WERI-Rb-1 (cell line): ENCODE data around the gene HTR6.

Experiments
- DNase-seq: peaks from one replicate; pipeline ENCODE4 v3.0.0-alpha.2; 2020
- H3K27ac ChIP-seq: fragments of 250-450 bp; sonication (Bioruptor Pico); 2 replicates; pipeline ENCODE4 v1.5.1; 2020; ENCODE audit warnings: mild to moderate bottlenecking, moderate library complexity
- H3K27me3 ChIP-seq: fragments of 250-450 bp; sonication (Bioruptor Pico); 2 replicates; pipeline ENCODE4 v1.5.1; 2021; ENCODE audit warnings: mild to moderate bottlenecking, low read depth, moderate library complexity; ENCODE audit not compliant: insufficient read depth, severe bottlenecking
- H3K36me3 ChIP-seq: fragments of 250-450 bp; sonication (Bioruptor Pico); 2 replicates; pipeline ENCODE4 v1.5.1; 2020; ENCODE audit warnings: mild to moderate bottlenecking, moderate library complexity
- H3K4me3 ChIP-seq: 2 replicates; pipeline ENCODE4 v1.5.1; 2011; ENCODE audit warnings: low read depth, mild to moderate bottlenecking, control low read depth, low read length
- H3K9me3 ChIP-seq: fragments of 250-450 bp; sonication (Bioruptor Pico); 2 replicates; pipeline ENCODE4 v1.5.1; 2021; ENCODE audit warnings: mild to moderate bottlenecking, moderate library complexity; ENCODE audit not compliant: severe bottlenecking
- CTCF ChIP-seq: IDR thresholded peaks from 2 replicates; pipeline ENCODE4 v1.5.1; 2011; ENCODE audit warnings: low read depth, mild to moderate bottlenecking, control low read depth, inconsistent platforms, low read length

The HTR6 gene

GRCh38 chr1:19680644-19681043, 16.0 kb downstream of the HTR6 start:
- TF ChIP-seq CTCF = no peak
- no peak overlapping the region for H3K27ac ChIP-seq
- no peak for DNase-seq

DNA sequence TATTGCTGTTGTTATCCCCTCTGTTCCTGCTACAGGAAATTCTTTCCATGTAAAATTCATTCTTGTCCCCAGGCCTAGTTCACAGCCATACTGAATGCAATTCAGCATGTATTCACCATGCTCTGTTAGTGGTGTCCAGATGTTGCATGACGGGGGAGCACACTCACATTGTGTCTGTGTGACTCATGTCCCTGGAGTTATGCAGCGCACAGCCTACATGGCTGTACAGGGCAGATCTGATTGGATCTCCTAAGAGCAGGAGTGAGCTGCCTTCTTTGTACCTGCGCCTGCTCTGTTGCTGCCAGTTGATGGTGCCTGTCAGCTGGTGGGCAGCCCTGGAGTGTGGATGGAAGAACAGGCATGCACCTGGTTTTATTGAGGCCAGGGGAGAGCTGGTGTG, 17.6 kb downstream of the HTR6 start:
- H3K36me3 ChIP-seq = no peaks in the 10 kb centered on the region
- H3K9me3 ChIP-seq = no peaks in the 10 kb centered on the region
- H3K27ac ChIP-seq = no peak overlapping the region
- TF ChIP-seq CTCF = no peak
- H3K4me3 ChIP-seq = no peak overlapping the region
- H3K27me3 ChIP-seq = no peaks in the 10 kb centered on the region
- no peak for DNase-seq

More at GRCh38 chr1:19680644-19681043, 16.0 kb downstream of the HTR6 start:
- Histone ChIP-seq H3K36me3 (no peaks in the 10 kb centered on the region), H3K4me3 (no peak overlapping the region), H3K27me3 (no peaks in the 10 kb centered on the region), H3K9me3 (no peaks in the 10 kb centered on the region)

- DNase-seq = no peak
- Histone ChIP-seq H3K36me3 (no peaks in the 10 kb centered on the region), H3K27ac (no peak overlapping the region), H3K4me3 (no peak overlapping the region), H3K9me3 (no peaks in the 10 kb centered on the region), H3K27me3 (no peaks in the 10 kb centered on the region)
- no peak for TF ChIP-seq CTCF
Observed at GRCh38 chr1:19682901-19683300, 18.2 kb downstream of the HTR6 start.

DNA sequence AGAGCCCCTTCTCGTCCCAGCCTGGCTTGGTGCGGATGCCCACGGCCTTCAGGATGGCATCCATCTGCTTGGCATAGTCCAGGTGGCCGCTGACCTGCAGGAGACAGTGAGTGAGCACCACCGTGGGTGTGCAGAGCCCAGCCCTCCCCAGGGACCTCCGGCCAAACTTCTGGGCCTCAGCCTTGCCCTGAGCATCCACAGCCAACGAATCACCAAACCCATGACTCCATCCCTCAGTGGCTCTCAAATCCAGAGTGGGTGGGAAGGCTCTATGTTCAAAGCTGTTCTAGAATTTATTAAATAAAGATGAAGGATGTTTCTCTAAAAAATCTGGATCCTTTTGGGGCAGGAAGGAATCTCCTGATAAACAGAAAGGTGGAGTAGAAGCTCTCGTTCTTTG, 18.7 kb downstream of the HTR6 start:
- Histone ChIP-seq H3K27me3 (no peaks in the 10 kb centered on the region), H3K4me3 (no peak overlapping the region), H3K9me3 (no peaks in the 10 kb centered on the region), H3K36me3 (no peaks in the 10 kb centered on the region), H3K27ac (no peak overlapping the region)
- TF ChIP-seq CTCF = no peak
- DNase-seq = no peak

DNA sequence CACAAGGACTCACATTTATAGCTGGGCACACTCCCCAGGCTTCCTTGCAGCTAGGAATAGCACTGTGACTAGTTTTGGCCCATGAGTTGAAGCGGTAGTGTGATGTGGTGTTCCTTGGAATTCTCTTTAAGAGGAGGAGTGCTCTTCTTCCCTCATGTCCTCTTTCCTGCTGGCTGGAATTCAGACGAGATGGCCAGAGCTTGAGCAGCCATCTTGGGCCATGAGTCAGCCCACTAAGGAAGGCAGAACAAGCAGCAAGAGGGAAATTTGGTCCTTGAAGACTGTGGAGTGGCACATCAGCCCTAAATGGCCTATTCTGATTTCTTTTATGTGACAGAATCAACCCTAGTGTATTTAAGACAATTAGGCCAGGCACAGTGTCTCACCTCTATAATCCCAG, 20.0 kb downstream of the HTR6 start:
- peaks cover 1% of the 10 kb centered on the region for H3K9me3 ChIP-seq
- no peak for TF ChIP-seq CTCF
- no peaks in the 10 kb centered on the region for H3K36me3 ChIP-seq
- H3K27me3 ChIP-seq = no peaks in the 10 kb centered on the region
- H3K4me3 ChIP-seq = no peak overlapping the region
- no peak overlapping the region for H3K27ac ChIP-seq
- DNase-seq = no peak

DNA sequence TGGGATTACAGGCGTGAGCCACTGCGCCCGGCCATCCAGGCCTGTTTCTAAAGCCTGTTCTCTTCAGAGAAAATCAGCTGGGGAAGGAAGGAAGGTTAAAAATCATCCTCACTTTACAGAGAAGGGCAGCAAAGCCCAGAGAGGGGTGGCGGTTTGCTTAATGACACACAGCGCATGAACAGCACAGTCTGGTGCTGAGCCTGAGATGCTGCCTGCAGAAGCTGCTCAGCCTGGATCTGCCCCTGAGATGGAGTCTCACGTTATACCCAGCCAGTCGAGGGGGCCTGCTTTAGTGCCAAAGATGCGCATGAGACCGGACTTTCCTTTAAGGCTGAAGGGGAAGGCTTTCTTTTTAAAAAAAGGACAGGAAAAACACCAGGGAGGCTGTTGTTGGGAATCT, 21.3 kb downstream of the HTR6 start:
- TF ChIP-seq CTCF = no peak
- DNase-seq = no peak

More for the DNA sequence above, 21.3 kb downstream of the HTR6 start:
- no peak overlapping the region for H3K4me3 ChIP-seq
- peaks cover 7% of the 10 kb centered on the region for H3K9me3 ChIP-seq
- H3K36me3 ChIP-seq = no peaks in the 10 kb centered on the region
- H3K27me3 ChIP-seq = no peaks in the 10 kb centered on the region
- H3K27ac ChIP-seq = no peak overlapping the region
